GM19468 (cell line): ENCODE measurements around the gene MINK1.

ENCODE experiments used
- ATAC-seq: cut with Tn5 transposase; IDR thresholded peaks from one replicate; pipeline ENCODE4 v1.9.1; 2021; ENCODE audit warnings: mild to moderate bottlenecking, moderate library complexity, moderate number of reproducible peaks; ENCODE audit not compliant: unreplicated experiment; ENCODE audit errors: extremely low read depth

Gene MINK1

DNA sequence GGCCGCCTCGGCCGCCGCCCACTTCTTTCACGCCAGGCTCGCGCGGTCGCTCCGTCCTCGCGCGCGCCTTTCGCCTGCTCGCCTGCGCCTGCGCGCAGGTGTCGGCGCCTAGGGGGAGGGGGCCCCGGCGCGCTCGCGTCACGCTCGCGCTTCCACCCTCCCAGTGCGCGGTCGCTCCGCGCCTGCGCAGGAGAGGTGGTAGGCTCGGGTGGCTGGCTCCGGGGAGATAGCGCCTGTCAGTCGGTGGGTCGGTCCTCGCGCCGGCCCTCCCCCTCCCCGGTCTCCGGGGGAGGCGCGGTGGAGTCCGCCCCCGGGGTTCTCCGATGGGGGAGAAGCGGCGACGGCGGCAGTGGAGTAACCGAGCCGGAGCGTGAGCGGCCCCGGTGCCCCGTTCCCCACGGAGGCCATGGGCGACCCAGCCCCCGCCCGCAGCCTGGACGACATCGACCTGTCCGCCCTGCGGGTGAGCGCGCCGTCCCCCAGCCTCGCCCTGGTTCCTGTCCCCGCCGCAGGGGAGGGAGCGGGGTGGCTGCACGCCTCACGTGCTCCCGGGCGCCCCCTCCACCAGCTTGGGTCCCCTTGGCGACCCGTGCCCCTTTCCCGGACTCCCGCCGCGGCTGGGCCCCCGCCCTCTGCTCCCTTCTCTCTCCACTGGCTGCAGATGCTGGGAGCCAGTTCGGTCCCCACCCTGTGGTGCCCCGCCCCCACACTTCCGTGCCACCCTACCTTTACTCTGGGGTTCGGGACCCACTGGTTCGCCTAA, at the start of gene MINK1:
Gene MINK1, plus strand, starts transcription at position 163 of the 763 bp plus-strand sequence. Its CDS starts 244 bp downstream, at position 407.
- peak; percentile 82 for ATAC-seq

GRCh38 chr17:4785311-4786105, 47.6 kb upstream of the MINK1 start:
- no peak for ATAC-seq

- ATAC-seq = no peak
Observed at GRCh38 chr17:4786106-4786511, 47.0 kb upstream of the MINK1 start, which contains the start of gene VMO1. Gene VMO1, minus strand, starts transcription at chr17:4786364. Its CDS starts 12 bp downstream, at chr17:4786352.

DNA sequence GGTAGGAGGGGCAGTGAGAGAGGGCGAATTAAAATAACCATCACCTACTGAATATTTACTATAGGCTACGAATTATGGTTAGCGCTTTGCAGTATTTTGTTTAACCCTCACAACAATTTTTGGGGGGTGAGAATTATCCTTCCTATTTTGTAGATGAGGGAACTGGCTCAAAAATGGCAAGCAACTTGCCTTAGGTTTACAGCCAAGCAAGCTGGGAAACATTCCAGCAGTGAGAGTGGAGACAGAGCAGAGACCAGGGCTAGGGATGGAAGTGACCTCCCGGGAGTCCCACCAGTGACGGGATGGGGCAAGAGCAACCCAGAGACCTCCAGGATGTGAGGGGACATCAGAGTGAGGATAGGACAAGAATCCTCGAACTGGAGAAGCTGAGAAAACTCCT, 46.6 kb upstream of the MINK1 start:
- ATAC-seq = no peak

DNA sequence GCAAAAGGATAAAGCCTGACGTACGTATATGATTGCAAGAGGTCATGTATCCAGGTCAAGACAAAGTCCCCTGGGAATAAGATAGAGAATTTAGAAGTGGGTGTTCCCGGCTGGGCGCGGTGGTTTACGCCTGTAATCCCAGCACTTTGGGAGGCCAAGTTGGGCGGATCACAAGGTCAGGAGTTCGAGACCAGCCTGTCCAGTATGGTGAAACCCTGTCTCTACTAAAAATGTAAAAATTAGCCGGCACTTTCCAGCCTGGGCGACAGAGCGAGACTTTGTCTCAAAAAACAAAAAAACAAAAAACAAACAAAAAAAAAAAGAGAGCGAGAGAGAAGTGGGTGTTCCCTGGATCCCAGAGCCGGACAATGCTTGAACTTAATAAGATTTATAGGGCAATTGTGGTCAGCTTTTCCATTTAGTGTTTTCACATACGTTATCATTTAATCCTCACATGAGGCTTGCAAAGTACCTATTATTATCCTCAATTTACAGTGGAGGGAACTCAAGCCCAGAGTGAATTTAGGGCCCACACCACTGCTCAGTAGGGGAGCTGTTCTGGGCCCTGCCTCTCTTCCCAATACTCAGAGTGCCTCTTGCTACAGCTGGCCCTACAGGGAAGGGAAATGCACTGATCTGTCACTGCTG, 44.9 kb upstream of the MINK1 start:
- no peak for ATAC-seq

DNA sequence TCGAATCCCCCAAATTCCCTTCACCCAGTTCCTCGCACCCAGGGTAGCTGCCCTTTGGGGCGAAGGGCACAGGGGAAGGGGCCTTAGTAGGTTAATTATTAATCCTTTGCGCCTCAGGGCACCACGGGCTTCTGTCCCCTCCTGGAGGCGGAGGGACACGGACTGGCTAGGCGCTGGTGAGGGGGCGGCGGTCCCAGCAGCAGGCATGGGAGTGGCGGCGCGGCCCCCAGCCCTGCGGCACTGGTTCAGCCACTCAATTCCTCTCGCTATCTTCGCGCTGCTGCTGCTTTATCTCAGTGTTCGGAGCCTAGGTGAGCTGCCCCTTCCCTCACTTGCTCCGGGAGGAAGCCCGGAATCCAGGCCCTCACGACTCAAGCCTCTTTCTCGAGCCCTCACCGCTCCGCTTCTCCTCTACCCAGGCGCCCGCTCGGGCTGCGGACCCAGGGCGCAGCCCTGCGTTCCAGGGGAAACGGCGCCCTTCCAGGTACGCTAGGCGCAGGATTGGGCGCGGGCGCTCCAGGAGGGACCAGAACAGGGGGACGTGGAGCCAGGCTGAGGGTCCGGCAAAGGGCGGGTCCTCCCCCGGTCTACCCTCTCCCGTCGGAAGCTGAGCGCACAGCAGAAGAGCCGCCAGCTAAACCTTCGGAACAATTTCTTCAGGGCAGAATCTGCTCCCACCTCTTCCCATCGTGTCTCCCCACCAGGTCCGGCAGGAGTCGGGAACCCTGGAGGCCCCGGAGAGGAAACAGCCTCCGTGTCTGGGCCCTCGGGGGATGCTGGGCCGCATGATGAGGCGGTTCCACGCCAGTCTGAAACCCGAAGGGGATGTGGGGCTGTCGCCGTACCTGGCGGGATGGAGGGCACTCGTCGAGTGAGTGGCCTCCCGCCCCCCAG, 44.1 kb upstream of the MINK1 start, which contains the start of gene GLTPD2:
Gene GLTPD2, plus strand, starts transcription at position 158 of the 894 bp plus-strand sequence. Its CDS starts 48 bp downstream, at position 206.
- ATAC-seq = no peak

GRCh38 chr17:4789701-4789950, 43.5 kb upstream of the MINK1 start:
- no peak for ATAC-seq

DNA sequence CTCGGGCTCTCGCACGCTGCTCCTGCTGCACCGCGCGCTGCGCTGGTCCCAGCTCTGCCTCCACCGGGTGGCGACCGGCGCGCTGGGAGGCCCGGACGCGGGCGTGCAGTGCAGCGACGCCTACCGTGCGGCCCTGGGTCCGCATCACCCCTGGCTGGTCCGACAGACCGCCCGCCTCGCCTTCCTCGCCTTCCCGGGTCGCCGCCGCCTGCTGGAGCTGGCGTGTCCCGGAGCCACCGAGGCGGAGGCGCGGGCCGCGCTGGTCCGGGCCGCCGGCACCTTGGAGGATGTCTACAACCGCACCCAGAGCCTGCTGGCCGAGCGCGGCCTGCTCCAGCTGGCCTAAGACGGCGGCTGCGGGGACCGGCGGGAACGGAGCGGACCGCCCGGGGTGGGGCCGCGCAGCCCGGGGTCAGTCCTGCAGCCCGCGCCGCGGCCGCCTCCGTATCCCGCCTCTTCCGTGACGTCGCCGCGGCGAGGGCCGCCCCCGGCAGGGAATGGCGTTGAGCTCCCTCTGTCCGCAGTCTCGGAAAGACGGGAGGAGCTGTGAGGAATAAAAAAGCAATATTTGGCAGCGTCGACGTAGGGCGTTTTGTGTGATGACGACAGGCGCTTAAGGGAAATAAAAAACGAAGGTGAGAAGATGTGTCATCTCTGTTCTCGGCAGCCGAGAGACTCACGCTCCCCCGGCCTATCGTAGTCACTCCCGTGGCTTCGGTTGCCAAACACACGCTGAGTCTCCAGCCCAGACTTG, 43.0 kb upstream of the MINK1 start:
- peak; percentile 68 for ATAC-seq

DNA sequence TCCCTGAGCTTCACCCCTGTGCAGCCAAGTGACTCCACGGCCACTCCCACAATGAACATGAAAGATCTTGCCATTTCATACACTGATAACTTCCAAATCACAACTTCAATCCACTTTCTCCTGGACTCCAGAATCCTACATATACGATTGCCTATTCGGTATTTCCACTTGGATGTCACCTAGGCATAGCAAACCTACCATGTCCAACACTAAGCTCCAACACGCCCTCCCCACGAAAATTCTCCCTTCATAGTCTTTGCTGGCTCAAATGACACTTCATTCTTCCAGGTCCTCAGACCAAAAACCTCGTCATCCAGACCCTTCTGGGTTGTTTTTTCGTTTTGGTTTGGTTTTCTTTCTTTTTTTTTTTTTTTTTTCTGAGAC, 42.4 kb upstream of the MINK1 start:
- no peak for ATAC-seq

DNA sequence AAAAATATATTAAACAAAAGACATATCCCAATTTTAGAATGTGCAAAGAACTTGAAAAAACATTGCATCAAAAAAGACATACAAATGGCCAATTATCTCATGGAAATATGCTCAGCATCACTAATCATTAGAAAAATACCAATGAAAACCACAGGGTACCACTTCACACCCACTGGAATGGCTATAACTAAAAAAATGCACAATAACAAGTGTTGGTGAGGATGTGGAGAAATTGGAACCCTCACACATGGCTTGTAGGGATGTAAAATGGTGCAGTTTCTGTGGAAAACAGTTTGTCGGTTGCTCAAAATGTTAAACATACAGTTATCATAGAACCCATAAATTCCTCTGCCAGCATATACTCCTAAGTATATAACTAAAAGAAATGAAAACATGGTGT, 38.0 kb upstream of the MINK1 start:
- no peak for ATAC-seq

DNA sequence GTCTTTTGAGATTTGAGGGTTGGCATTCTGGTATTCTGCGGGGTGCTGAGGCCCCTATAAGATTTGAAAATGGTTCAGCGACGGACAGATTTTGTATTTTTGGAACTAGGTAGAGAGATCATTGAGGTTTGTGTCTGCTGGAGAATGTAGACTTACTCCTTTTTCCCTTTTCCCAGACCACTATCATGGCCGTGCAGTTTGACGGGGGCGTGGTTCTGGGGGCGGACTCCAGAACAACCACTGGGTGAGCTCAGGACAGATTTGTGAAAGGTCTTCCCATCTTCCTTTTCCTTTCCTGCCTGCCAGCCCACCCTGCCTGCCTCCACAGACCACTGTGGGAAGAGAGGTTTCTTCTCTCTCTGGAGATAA, 36.6 kb upstream of the MINK1 start:
- ATAC-seq = no peak

GRCh38 chr17:4800462-4801196, 32.5 kb upstream of the MINK1 start:
- ATAC-seq = no peak

- no peak for ATAC-seq
Observed at GRCh38 chr17:4802228-4802627, 30.9 kb upstream of the MINK1 start, which contains the start of gene C17orf114. Gene C17orf114, minus strand, starts transcription at chr17:4802328.

DNA sequence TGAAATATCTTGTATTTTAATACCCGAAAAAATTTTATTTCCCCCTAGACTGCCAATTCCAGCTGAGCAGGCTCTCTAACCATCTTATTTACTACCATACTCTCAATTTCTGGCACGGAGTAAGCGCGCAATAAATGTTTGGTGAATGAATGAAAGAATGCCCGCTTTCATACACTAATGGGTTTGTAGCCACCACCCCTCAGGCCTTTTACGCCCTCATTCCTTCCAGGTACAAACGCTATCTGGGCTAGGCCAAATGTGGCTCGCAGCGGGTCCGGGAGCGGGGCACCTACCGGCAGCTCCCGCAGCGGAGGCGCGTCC, 26.7 kb upstream of the MINK1 start:
- no peak for ATAC-seq

- peak; percentile 56 for ATAC-seq
Observed at GRCh38 chr17:4806777-4807604, 26.1 kb upstream of the MINK1 start, which contains the start of gene PLD2. Gene PLD2, plus strand, starts transcription at chr17:4807152. Its CDS starts 621 bp downstream, at chr17:4807773.

- ATAC-seq = no peak
Observed at GRCh38 chr17:4807605-4808377, 25.3 kb upstream of the MINK1 start.

DNA sequence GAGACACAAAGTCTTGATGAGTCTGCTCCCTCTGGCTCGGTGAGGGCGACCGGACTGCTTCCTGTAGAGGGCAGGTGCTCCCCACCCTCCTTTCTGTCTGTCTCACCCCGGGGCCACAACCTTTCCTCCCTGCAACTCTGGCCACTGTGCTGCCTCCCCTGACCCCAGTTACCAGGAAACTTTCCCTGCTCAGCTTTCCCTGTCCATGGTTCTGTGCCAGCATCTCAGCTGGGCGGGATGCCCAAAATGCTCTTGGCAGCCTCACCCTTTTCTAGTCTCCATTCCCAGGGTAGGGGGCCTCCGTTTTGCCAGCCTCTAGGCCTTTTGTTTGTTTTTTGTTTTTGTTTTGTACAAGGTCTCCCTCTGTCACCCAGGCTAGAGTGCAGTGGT, 24.8 kb upstream of the MINK1 start:
- no peak for ATAC-seq
